Measurements from ENCODE around the gene TH. TPM values are rescaled to one million over a fixed set of nuclear protein-coding genes. Genes with fewer than 3 reads are reported as not detected.

TH gene
- total and polyA plus RNA-seq, 2 donors from 2014 or later: not detected

- no peaks in the 10 kb centered on the region for H3K27me3 ChIP-seq (ENCODE audit: control insufficient read depth, insufficient read depth, low read length)
- intact Hi-C loops (cut with DNase I): no loop called here
- DNase-seq: no peak
These were observed 10.8 kb downstream of the TH start, which contains the start of gene INS for GRCh38 chr11:2160736-2161259. TSS of gene INS (minus strand) at chr11:2161209. CDS start at chr11:2160971, 238 bp downstream.

GRCh38 chr11:2159536-2160413, 11.8 kb downstream of the TH start:
- TF ChIP-seq CTCF (IDR thresholded peaks at IDR 0.05; ENCODE audit: borderline replicate concordance, extremely low read depth, insufficient read depth): no peak
- no peaks in the 10 kb centered on the region for H3K4me1 ChIP-seq (ENCODE audit: control insufficient read depth in 2 of 3, insufficient read depth in 2 of 3, low read depth in 1 of 3, low read length in 3 of 3)
- no peaks in the 10 kb centered on the region for H3K36me3 ChIP-seq (ENCODE audit: control insufficient read depth in 2 of 3, insufficient read depth in 3 of 3, low read length in 3 of 3)
- no peaks in the 10 kb centered on the region for H3K27me3 ChIP-seq (ENCODE audit: control insufficient read depth, insufficient read depth, low read length)
- intact Hi-C loops (cut with DNase I): loop anchor here (10.0 kb wide), 2 partner anchors 325 to 505 kb away; partner anchors contain the start of genes SYT8 and TNNI2
- no peak overlapping the region for H3K4me3 ChIP-seq (ENCODE audit: low read length in 3 of 3)
- H3K27ac ChIP-seq (ENCODE audit: low read depth in 2 of 2, low read length in 2 of 2): no peak overlapping the region
- no peak for FAIRE-seq
- DNase-seq: no peak
- no peak overlapping the region for H3K9ac ChIP-seq (ENCODE audit: low read length in 3 of 3)
- H3K9me3 ChIP-seq (ENCODE audit: control insufficient read depth in 2 of 3, insufficient read depth in 1 of 3, low read length in 3 of 3): no peaks in the 10 kb centered on the region

More at GRCh38 chr11:2160736-2161259, 10.8 kb downstream of the TH start, which contains the start of gene INS:
- Histone ChIP-seq H3K9me3 (ENCODE audit: control insufficient read depth in 2 of 3, insufficient read depth in 1 of 3, low read length in 3 of 3) (no peaks in the 10 kb centered on the region), H3K36me3 (ENCODE audit: control insufficient read depth in 2 of 3, insufficient read depth in 3 of 3, low read length in 3 of 3) (no peaks in the 10 kb centered on the region), H3K27ac (ENCODE audit: low read depth in 2 of 2, low read length in 2 of 2) (no peak within 1 kb of the TSS), H3K4me3 (ENCODE audit: low read length in 3 of 3) (no peak within 1 kb of the TSS), H3K4me1 (ENCODE audit: control insufficient read depth in 2 of 3, insufficient read depth in 2 of 3, low read depth in 1 of 3, low read length in 3 of 3) (no peaks in the 10 kb centered on the region), H3K9ac (ENCODE audit: low read length in 3 of 3) (no peak within 1 kb of the TSS)
- no peak for TF ChIP-seq CTCF (IDR thresholded peaks at IDR 0.05; ENCODE audit: borderline replicate concordance, extremely low read depth, insufficient read depth)
- FAIRE-seq: no peak

- no peaks in the 10 kb centered on the region for H3K27me3 ChIP-seq (ENCODE audit: control insufficient read depth, insufficient read depth, low read length)
- H3K4me1 ChIP-seq (ENCODE audit: control insufficient read depth in 2 of 3, insufficient read depth in 2 of 3, low read depth in 1 of 3, low read length in 3 of 3): no peaks in the 10 kb centered on the region
- FAIRE-seq: no peak
- TF ChIP-seq CTCF (IDR thresholded peaks at IDR 0.05; ENCODE audit: borderline replicate concordance, extremely low read depth, insufficient read depth): no peak
- DNase-seq: no peak
- no peaks in the 10 kb centered on the region for H3K36me3 ChIP-seq (ENCODE audit: control insufficient read depth in 2 of 3, insufficient read depth in 3 of 3, low read length in 3 of 3)
- intact Hi-C loops (cut with DNase I): loop anchor here (10.0 kb wide), 2 partner anchors 324 to 504 kb away; partner anchors contain the start of genes SYT8 and TNNI2
- H3K4me3 ChIP-seq (ENCODE audit: low read length in 3 of 3): no peak overlapping the region
- no peaks in the 10 kb centered on the region for H3K9me3 ChIP-seq (ENCODE audit: control insufficient read depth in 2 of 3, insufficient read depth in 1 of 3, low read length in 3 of 3)
- no peak overlapping the region for H3K9ac ChIP-seq (ENCODE audit: low read length in 3 of 3)
- H3K27ac ChIP-seq (ENCODE audit: low read depth in 2 of 2, low read length in 2 of 2): no peak overlapping the region
These were observed 12.6 kb downstream of the TH start for GRCh38 chr11:2158966-2159365.
